PFSK-1 (cell line): ENCODE data around the gene WDR47.

Experiments used
- POLR2AphosphoS5 ChIP-seq: IDR thresholded peaks from 2 replicates; pipeline ENCODE4 v1.6.1; 2012; ENCODE audit warnings: low read depth, mild to moderate bottlenecking, control low read depth, low read length, moderate library complexity
- SIN3A ChIP-seq: IDR thresholded peaks from 2 replicates; pipeline ENCODE4 v1.6.1; 2012; ENCODE audit warnings: mild to moderate bottlenecking, low read length, moderate library complexity, borderline replicate concordance; ENCODE audit not compliant: insufficient read depth
- TAF1 ChIP-seq: IDR thresholded peaks from 2 replicates; pipeline ENCODE4 v1.6.1; 2012; ENCODE audit warnings: low read length, control low read depth, borderline replicate concordance; ENCODE audit not compliant: insufficient read depth

- TF ChIP-seq POLR2AphosphoS5 (no peak), TAF1 (no peak), SIN3A (no peak)
These were observed 7.5 kb downstream of the WDR47 start for GRCh38 chr1:109034382-109034781.
